Kidney tubule cell (primary cell): ENCODE measurements around the gene RUNX3.

Experiments
- DNase-seq: peaks from one replicate; pipeline ENCODE4 v3.0.0-alpha.2; 2018; ENCODE audit warnings: low spot score

Gene RUNX3

GRCh38 chr1:24928689-24929397 is 1.2 kb downstream of the RUNX3 start:
- no peak for DNase-seq

DNA sequence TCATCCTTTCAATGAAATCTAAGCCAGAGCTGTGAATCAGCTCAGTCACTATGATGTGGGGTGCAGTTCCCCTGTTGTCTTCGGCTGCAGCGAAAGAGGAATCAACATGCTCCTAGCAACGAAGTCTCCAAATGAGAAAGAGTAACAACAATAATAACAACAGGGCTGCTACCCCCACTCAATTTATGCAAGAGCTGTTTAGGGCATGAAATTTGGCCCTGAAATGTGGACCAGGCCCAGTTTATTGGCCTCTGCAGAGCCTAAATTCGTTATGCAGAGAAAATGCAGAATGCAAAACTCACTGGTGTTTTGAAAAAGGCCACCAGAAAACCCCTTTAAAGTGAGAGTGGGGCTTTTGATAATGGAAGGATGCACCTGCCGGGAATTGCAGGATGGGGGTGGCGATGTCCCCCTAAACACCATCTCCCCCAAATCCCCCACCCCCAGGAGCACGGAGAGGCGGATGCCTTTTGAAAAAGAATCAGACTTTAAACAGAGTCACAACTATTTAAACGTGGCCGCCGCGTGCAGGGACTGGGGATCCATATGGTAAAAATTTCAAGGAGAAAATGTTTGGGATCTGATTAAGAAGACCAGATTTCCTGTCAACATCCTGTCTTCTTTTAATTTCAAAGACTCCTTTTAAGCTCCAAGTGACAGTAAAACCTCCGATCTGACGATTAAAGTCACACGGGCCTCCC is 1.9 kb downstream of the RUNX3 start:
- no peak for DNase-seq

DNA sequence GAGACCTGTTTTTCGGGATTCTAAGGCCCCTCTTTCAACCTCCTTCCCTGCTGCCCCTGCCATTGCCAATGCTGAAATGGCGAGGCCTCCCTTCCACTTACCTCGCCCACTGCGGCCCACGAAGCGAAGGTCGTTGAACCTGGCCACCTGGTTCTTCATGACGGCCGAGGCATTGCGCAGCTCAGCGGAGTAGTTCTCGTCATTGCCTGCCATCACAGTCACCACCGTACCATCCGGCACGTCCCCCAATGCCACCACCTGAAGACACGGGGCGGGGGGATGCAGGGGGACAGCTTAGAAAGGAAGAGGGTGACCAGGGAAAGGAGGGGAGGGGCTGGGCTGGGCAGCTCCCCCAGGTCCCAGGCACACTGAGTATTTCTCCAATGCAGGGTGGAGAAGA is 2.6 kb downstream of the RUNX3 start:
- no peak for DNase-seq

- DNase-seq = no peak
Observed at GRCh38 chr1:24926563-24927249, 3.4 kb downstream of the RUNX3 start.

GRCh38 chr1:24925963-24926362 is 4.1 kb downstream of the RUNX3 start:
- DNase-seq = no peak

GRCh38 chr1:24925082-24925779 is 4.8 kb downstream of the RUNX3 start:
- DNase-seq = no peak

DNA sequence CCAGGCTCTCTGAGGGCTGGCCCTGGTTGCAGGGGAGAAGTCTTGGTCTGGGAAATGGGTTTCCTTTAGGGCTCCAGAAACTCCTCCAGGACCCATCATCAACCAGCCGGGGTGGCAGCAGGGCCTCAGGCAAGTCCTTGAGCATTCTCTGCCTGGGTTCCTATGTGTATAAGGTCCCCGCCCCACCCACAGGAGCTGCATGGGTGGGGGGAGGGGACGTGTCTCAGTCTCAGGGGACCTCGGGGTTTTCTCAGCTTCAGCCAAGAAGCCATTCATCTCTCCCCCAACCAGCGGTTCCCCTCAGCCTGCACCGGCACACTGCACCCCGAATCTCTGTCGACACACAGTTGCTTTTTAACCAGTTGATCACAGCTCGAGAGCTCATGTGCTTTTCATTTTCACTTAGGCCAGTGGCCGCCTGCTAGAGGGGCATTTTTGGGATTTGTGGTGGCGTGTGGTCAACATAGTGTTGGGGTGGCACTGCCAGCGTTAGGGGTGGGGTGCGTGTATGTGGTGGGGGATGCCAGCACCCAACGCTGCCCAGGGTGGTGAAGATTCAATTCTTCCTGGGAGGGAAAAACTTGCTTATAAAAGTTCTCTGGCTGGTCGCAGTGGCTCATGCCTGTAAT is 6.5 kb downstream of the RUNX3 start:
- DNase-seq = no peak

GRCh38 chr1:24921938-24922662 is 8.0 kb downstream of the RUNX3 start:
- no peak for DNase-seq

DNA sequence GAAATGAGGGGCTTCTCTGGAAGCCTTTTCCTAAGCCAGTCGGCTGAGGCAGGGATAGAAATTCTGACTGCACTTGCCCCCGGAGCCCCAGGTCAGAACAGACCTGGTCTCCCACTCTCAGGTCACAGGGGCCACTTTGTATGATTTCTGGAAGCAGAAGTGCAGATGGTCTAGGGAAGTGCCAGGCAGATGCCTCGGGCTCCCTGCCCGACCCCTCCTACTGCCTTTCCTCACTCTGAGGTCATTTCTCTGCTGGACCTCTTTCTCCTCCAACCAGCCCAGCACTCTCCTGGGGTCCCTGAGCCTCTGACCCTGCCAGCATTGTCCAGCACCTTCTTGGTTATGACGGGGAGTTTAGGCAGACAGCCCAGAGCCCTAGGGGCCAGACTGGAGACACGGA is 8.7 kb downstream of the RUNX3 start:
- no peak for DNase-seq

DNA sequence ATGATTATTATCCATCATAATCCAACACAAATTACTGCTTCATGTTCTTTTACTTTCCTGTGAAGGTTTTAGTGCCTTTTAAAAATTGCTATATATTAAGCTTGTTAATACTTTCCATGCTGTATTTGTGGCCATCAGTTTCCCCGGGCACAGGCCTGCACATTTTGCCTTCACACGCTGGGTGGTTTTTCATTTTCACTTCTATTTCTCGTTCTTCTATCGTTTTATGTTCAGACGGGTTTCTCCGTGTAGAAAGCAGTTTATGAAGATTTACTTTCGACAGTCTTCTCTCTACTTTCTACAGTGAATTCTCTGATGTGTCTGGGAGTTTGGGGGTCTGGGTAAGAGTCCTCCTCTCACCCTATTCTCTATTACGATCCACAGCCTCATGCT is 9.5 kb downstream of the RUNX3 start:
- DNase-seq = no peak

DNA sequence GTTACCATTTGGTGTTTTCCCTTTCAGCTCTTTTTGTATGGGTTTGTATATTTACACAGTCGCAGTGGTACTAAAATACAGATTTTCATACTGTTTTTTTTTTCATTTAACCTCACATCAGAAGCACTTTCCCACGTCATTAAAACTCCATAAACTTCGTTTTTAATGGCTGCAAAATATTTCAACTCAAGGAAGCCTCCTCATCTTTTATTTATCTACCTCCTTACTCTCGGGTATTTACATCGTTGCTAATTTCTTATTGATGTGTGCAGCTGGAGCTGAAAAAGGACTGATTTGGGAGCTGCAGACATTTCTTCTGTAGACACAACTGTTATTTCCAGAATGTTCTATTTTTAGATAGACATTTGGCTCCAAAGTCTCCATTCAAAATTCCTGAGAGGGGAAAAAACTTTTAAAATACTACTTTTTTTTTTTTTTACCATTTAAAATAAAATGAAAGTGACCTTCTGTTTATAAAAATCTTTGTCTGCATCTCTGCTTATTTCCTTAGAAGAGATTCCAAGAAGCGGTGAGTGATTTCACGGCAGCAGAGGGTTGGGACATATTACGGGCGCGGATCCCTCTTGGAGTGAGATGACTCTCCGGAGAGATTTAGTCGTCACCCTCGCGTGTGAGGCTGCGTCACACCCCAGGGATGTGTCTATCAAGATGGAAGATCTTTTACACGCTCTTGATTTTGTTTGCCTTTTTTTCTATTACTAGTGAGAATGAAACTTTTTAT is 10.1 kb downstream of the RUNX3 start:
- no peak for DNase-seq

GRCh38 chr1:24918995-24919605 is 11.0 kb downstream of the RUNX3 start:
- DNase-seq = no peak

DNA sequence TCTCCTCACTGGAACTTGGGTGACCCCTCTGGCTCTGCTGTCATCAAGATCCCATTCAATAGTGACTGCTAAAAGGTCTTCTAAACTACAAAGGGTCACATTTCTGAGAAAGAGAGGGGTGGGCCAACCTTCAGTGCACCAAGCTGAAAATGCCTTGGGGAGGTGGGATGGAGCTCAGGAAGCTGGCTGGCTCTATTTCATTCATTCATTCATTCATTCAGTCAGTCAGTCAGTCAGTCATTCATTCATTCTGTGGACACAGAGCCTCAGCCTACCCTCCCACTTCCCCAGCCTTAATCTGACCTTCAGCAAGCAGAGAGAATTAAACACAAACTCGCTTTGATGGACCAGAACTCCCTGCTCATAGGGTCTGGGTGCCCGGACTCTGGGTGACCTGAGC is 11.7 kb downstream of the RUNX3 start:
- no peak for DNase-seq

- DNase-seq = no peak
Observed at GRCh38 chr1:24917327-24918074, 12.6 kb downstream of the RUNX3 start.

DNA sequence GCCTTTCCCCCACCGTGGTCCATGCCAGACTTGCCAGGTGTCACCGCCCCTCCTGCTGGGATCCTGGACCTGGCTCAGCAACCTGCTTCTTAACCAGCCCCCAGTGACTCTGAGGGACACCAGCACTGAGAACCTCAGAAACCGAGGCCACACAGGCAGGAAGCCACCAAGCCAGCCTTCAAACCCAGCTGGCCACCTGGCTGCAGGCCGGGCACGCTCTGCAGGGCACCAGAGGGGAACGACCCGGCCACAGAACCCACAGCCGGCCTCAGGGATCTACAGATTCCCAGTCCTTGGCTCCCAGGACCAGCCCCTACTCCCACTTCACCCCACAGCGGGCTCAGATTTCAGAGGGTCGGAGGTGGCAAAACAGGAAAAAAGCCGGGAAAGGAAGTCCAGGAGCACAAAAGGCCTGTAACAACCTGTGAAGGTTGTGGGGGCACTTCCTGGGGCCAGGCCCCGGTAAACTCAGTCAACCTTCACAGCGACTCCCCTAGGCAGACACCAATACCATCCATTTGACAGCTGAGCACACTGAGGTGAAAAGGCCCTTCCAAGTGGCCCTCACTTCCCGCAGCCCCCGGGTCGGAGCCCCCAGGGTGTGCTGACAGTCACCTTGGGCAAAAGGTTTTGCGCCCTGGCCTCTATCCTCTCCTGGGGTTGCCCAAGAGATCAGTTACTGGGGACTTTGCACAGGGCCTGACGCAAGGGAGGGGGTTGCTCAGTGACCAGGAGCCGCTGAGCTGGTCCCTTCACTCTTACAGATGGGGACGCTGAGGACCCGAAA is 14.1 kb downstream of the RUNX3 start:
- DNase-seq = no peak

DNA sequence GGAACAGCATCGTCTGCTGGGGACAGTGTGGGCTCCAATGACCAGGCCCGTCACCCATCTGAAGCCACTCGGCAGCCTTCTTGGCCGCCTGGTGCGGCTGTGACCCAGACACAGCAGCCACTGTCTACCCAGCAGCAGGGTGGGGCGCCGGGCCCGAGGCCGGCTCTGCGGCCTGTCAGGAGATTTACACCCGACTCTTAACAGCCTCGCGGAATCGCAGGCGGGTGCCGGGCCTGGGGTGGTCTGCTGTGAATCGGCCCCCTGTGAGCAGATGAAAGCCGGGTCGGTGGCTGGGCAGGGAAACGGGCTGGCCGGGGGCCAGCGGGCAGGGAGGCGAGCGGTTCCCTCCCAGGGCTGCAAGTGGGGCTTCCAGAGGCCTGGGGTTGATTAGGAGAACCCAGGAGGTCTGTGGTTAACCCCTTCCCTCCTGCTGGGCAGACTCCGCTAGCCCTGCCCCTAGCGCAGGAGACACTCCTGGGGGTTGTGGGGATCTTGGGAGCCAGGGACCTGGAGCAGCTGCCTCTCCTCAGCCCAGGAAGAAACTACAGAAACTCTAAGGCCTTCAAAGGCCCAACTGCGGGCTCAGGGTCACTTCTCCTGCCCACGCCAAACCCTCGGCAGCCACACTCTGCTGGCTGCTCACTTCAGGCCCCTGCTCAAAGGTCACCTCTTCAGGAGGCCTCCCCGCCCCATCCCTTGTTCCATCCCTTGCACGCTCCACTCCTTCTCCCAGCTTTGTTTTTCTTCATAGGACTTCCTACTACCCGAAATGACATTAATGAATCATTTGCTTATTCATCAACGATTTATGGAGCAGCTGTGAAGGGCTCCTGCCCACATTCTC is 15.6 kb downstream of the RUNX3 start:
- DNase-seq = peak; percentile 76

- DNase-seq = no peak
Observed at GRCh38 chr1:24913616-24914225, 16.4 kb downstream of the RUNX3 start.

GRCh38 chr1:24913274-24913604 is 16.8 kb downstream of the RUNX3 start:
- DNase-seq = no peak
